Osteoblast (primary cell): ENCODE results near the gene F2RL2. TPM values are rescaled to one million over a fixed set of nuclear protein-coding genes. Genes with fewer than 3 reads are reported as not detected.

ENCODE experiments used
- DNase-seq: peaks from one replicate; pipeline ENCODE4 v3.0.0; 2011; ENCODE audit warnings: low spot score, mixed read lengths; ENCODE audit not compliant: insufficient read length; ENCODE audit errors: missing footprints
- H2AFZ ChIP-seq: 2 replicates; pipeline ENCODE4 v1.6.0; 2011; ENCODE audit warnings: mild to moderate bottlenecking, low read length
- H3K27ac ChIP-seq: 2 replicates; pipeline ENCODE4 v1.5.1; 2011; ENCODE audit warnings: mild to moderate bottlenecking, low read depth, low read length, moderate library complexity
- H3K27me3 ChIP-seq: 2 replicates; pipeline ENCODE4 v1.6.0; 2012; ENCODE audit warnings: mild to moderate bottlenecking, control low read depth, inconsistent platforms, low read length, moderate library complexity; ENCODE audit not compliant: insufficient read depth
- H3K36me3 ChIP-seq: 2 replicates; pipeline ENCODE4 v1.5.1; 2011; ENCODE audit warnings: mild to moderate bottlenecking, low read length, control low read depth, moderate library complexity; ENCODE audit not compliant: insufficient read depth
- H3K4me1 ChIP-seq: 2 replicates; pipeline ENCODE4 v1.5.1; 2011; ENCODE audit warnings: mild to moderate bottlenecking, low read length, control low read depth, moderate library complexity; ENCODE audit not compliant: insufficient read depth
- H3K4me2 ChIP-seq: 2 replicates; pipeline ENCODE4 v1.6.0; 2011; ENCODE audit warnings: mild to moderate bottlenecking, low read length; ENCODE audit not compliant: insufficient read depth
- H3K4me3 ChIP-seq: fragments of 200-600 bp; sonication (generic); 3 replicates; pipeline ENCODE4 v1.5.1; 2012; ENCODE audit warnings: mild to moderate bottlenecking, low read length, inconsistent platforms; ENCODE audit not compliant: insufficient read depth
- H3K79me2 ChIP-seq: 2 replicates; pipeline ENCODE4 v1.6.0; 2012; ENCODE audit warnings: mild to moderate bottlenecking, low read length, control low read depth, inconsistent platforms; ENCODE audit not compliant: insufficient read depth
- H3K9me3 ChIP-seq: 2 replicates; pipeline ENCODE4 v1.5.1; 2011; ENCODE audit warnings: low read depth, low read length, control low read depth
- H4K20me1 ChIP-seq: 2 replicates; pipeline ENCODE4 v1.6.0; 2012; ENCODE audit warnings: mild to moderate bottlenecking, low read length, control low read depth; ENCODE audit not compliant: insufficient read depth
- total RNA-seq: library from RNA; depleted of rRNA; stranded (reverse); fragments of >200 nt; gene quantifications from 2 replicates; pipeline ENCODE4 v1.2.3, GENCODE V29; 2012
- TF ChIP-seq, protein P1 (sequence below): IDR thresholded peaks from 2 replicates; pipeline ENCODE4 v1.5.1; 2011; ENCODE audit warnings: mild to moderate bottlenecking, low read depth, low read length, moderate library complexity; ENCODE audit errors: extremely low read depth

F2RL2 gene
- total RNA-seq, 1 donor: 1.1 TPM

DNA sequence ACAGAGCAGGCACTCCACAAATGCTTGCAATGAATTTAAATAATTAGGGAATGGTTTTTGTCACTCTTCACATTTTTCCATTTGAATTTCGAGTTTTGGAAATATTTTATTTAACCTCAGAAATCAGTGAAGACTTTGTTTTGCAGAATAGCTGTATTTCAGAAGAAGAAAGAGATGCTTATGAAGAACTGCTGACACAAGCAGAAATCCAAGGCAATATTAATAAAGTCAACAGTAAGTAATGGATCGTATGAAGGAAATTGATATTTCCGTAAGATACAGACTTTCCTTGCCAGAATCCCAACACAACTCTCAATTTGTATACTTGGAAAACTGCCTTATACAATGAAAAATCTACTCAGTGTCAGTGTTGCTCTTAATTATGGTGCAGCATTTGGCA lies 30.5 kb downstream of the F2RL2 start:
- peaks cover 36% of the 10 kb centered on the region for H3K27me3 ChIP-seq
- H3K79me2 ChIP-seq: no peaks in the 10 kb centered on the region
- no peaks in the 10 kb centered on the region for H3K9me3 ChIP-seq
- no peak overlapping the region for H3K4me3 ChIP-seq
- no peaks in the 10 kb centered on the region for H4K20me1 ChIP-seq
- DNase-seq: no peak
- no peaks in the 10 kb centered on the region for H3K36me3 ChIP-seq
- H3K4me2 ChIP-seq: no peak overlapping the region
- H2AFZ ChIP-seq: no peak overlapping the region
- no peak overlapping the region for H3K27ac ChIP-seq
- no peaks in the 10 kb centered on the region for H3K4me1 ChIP-seq
- TF ChIP-seq, protein P1, sequence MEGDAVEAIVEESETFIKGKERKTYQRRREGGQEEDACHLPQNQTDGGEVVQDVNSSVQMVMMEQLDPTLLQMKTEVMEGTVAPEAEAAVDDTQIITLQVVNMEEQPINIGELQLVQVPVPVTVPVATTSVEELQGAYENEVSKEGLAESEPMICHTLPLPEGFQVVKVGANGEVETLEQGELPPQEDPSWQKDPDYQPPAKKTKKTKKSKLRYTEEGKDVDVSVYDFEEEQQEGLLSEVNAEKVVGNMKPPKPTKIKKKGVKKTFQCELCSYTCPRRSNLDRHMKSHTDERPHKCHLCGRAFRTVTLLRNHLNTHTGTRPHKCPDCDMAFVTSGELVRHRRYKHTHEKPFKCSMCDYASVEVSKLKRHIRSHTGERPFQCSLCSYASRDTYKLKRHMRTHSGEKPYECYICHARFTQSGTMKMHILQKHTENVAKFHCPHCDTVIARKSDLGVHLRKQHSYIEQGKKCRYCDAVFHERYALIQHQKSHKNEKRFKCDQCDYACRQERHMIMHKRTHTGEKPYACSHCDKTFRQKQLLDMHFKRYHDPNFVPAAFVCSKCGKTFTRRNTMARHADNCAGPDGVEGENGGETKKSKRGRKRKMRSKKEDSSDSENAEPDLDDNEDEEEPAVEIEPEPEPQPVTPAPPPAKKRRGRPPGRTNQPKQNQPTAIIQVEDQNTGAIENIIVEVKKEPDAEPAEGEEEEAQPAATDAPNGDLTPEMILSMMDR: no peak

DNA sequence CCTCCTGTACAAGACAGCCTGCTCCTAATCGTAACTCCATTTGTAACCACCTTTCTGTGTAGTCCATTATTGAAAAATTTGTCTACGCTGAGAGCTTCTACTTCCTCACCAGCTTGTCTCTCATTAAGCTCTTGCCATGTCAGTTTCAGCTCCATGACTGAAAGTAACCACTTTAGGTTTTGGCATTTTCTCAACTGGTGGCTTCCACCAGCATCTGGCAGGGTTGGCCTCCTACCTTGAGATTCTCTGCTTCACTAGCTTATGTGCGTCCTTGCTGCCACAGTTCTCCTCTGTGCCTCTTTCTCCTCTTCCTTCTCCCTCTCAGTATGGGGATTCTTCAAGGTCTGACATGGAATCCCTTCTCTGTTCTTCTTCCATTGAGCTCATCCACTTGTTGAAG lies 31.8 kb downstream of the F2RL2 start:
- Histone ChIP-seq H3K36me3 (no peaks in the 10 kb centered on the region), H2AFZ (no peak overlapping the region), H3K4me2 (no peak overlapping the region), H4K20me1 (no peaks in the 10 kb centered on the region), H3K9me3 (no peaks in the 10 kb centered on the region), H3K4me1 (no peaks in the 10 kb centered on the region), H3K79me2 (no peaks in the 10 kb centered on the region), H3K27ac (no peak overlapping the region), H3K27me3 (peaks cover 41% of the 10 kb centered on the region), H3K4me3 (no peak overlapping the region)
- DNase-seq: no peak
- TF ChIP-seq, protein P1: no peak

DNA sequence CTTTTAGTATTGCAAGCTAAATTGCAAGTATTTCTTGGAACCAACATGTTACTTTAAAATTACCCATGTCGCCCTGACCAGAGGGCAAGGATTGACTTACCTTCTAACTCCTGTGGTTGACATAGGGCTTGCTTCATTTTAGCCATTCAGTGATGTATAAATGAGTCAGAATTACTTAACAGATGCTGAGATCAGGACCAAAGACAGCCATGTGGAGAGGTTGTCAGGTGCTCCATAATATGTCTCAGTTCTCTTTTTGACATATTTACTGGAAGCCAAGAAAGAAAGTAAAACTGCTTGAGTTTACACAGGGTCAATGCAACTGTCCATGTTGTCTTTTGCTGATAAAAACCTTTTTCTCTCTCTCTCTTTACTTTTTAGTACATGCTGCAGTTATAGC lies 33.2 kb downstream of the F2RL2 start:
- no peaks in the 10 kb centered on the region for H3K79me2 ChIP-seq
- TF ChIP-seq, protein P1: no peak
- H3K36me3 ChIP-seq: no peaks in the 10 kb centered on the region
- H3K4me3 ChIP-seq: no peak overlapping the region
- no peak overlapping the region for H3K4me2 ChIP-seq
- H3K27me3 ChIP-seq: peaks cover 44% of the 10 kb centered on the region
- no peak for DNase-seq
- no peaks in the 10 kb centered on the region for H3K9me3 ChIP-seq
- no peaks in the 10 kb centered on the region for H3K4me1 ChIP-seq
- H3K27ac ChIP-seq: no peak overlapping the region
- no peaks in the 10 kb centered on the region for H4K20me1 ChIP-seq
- no peak overlapping the region for H2AFZ ChIP-seq

DNA sequence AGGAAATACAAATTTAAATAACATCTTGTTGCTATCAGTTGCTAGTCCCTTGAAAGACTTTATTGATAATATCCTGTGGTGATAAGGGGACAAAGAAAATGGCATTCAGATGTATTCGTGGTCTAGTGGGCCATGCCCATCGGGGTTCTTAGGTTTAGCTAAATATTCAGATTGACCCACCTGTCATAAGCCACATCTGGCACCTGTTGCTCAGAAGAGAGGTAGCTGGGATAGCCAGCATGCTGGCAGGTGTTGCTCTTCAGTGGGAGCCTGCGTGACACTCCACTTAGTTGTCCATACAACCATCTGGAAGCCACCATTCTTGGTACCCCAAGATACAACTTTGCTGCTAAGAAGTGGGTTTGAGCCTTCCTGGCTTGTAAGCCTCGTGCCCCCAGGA lies 36.7 kb downstream of the F2RL2 start:
- Histone ChIP-seq H4K20me1 (no peaks in the 10 kb centered on the region), H3K4me2 (no peak overlapping the region), H3K27me3 (peaks cover 28% of the 10 kb centered on the region), H3K4me1 (peaks cover 7% of the 10 kb centered on the region), H3K27ac (no peak overlapping the region), H3K36me3 (no peaks in the 10 kb centered on the region), H3K79me2 (no peaks in the 10 kb centered on the region), H3K4me3 (no peak overlapping the region), H2AFZ (no peak overlapping the region), H3K9me3 (no peaks in the 10 kb centered on the region)
- TF ChIP-seq, protein P1: no peak
- DNase-seq: no peak
